ENCODE results near the gene PTMA. TPM values are rescaled to one million over a fixed set of nuclear protein-coding genes. Genes with fewer than 3 reads are reported as not detected.
"Not testable (repeated sequence)": the region's sequence is repeated elsewhere in the genome, so short reads cannot be mapped to it uniquely, and the experiment has no call there.

Gene PTMA
- total RNA-seq = 744 TPM
- long read RNA-seq, transcript PTMA-201 (5 exons, 1,212 nt) = minor isoform, 83 of 914 reads
- long read RNA-seq, transcript PTMA-202 (5 exons, 1,221 nt) = major isoform, 770 of 914 reads
- long read RNA-seq, partial matches to known transcripts = 31 of 914 reads
- long read RNA-seq, other reads (novel, unspliced or antisense) = 25 of 914 reads

- H3K9me3 ChIP-seq = no peaks in the 10 kb centered on the region
- intact Hi-C loops (cut with DNase I) = no loop called here
- DNase-seq (peak; percentile 100), ATAC-seq (peak; percentile 83)
- H3K4me1 ChIP-seq = peaks cover 24% of the 10 kb centered on the region
- H3K27me3 ChIP-seq = no peaks in the 10 kb centered on the region
- peaks cover 17% of the 10 kb centered on the region for H3K36me3 ChIP-seq
- TF ChIP-seq CTCF (IDR thresholded peaks at IDR 0.05) = no peak
- H3K4me3 ChIP-seq = peak within 1 kb of the TSS; percentile 99
- H3K27ac ChIP-seq = peak within 1 kb of the TSS; percentile 99
Measured at GRCh38 chr2:231707927-231708772, at the start of gene PTMA. PTMA (plus strand) TSS chr2:231708525; CDS start chr2:231708707, 182 bp downstream.

GRCh38 chr2:231660073-231660472, 48.3 kb upstream of the PTMA start:
- DNase-seq; ATAC-seq; H3K27me3 ChIP-seq; H3K27ac ChIP-seq; intact Hi-C loops (cut with DNase I); H3K4me3 ChIP-seq; H3K9me3 ChIP-seq; H3K36me3 ChIP-seq: not testable (repeated sequence)
- peaks cover 12% of the 10 kb centered on the region for H3K4me1 ChIP-seq

GRCh38 chr2:231660860-231661259, 47.5 kb upstream of the PTMA start:
- H3K27me3 ChIP-seq = no peaks in the 10 kb centered on the region

GRCh38 chr2:231661422-231662027, 46.8 kb upstream of the PTMA start:
- Histone ChIP-seq H3K4me1 (peaks cover 24% of the 10 kb centered on the region), H3K27ac (peak overlapping the region; percentile 94), H3K27me3 (no peaks in the 10 kb centered on the region), H3K9me3 (no peaks in the 10 kb centered on the region), H3K4me3 (peak overlapping the region; percentile 50), H3K36me3 (no peaks in the 10 kb centered on the region)
- TF ChIP-seq CTCF (IDR thresholded peaks at IDR 0.05) = no peak
- ATAC-seq = no peak
- intact Hi-C loops (cut with DNase I) = no loop called here
- no peak for DNase-seq

More at GRCh38 chr2:231660860-231661259, 47.5 kb upstream of the PTMA start:
- ATAC-seq = no peak
- DNase-seq = no peak
- intact Hi-C loops (cut with DNase I) = no loop called here
- Histone ChIP-seq H3K27ac (no peak overlapping the region), H3K4me3 (no peak overlapping the region), H3K9me3 (no peaks in the 10 kb centered on the region), H3K4me1 (peaks cover 20% of the 10 kb centered on the region), H3K36me3 (no peaks in the 10 kb centered on the region)
- no peak for TF ChIP-seq CTCF (IDR thresholded peaks at IDR 0.05)

GRCh38 chr2:231662028-231662810, 46.1 kb upstream of the PTMA start:
- Histone ChIP-seq H3K36me3 (no peaks in the 10 kb centered on the region), H3K4me3 (peak overlapping the region; percentile 50), H3K27ac (peak overlapping the region; percentile 94), H3K4me1 (peaks cover 27% of the 10 kb centered on the region), H3K27me3 (no peaks in the 10 kb centered on the region), H3K9me3 (no peaks in the 10 kb centered on the region)
- DNase-seq (peak; percentile 98), ATAC-seq (peak; percentile 87)
- peak; percentile 7 for TF ChIP-seq CTCF (IDR thresholded peaks at IDR 0.05)
- intact Hi-C loops (cut with DNase I) = no loop called here
